ENCODE measurements around the gene SMIM41.

SMIM41 gene

GRCh38 chr12:52043386-52044212 lies 35.9 kb upstream of the SMIM41 start:
- TF ChIP-seq, protein P1, sequence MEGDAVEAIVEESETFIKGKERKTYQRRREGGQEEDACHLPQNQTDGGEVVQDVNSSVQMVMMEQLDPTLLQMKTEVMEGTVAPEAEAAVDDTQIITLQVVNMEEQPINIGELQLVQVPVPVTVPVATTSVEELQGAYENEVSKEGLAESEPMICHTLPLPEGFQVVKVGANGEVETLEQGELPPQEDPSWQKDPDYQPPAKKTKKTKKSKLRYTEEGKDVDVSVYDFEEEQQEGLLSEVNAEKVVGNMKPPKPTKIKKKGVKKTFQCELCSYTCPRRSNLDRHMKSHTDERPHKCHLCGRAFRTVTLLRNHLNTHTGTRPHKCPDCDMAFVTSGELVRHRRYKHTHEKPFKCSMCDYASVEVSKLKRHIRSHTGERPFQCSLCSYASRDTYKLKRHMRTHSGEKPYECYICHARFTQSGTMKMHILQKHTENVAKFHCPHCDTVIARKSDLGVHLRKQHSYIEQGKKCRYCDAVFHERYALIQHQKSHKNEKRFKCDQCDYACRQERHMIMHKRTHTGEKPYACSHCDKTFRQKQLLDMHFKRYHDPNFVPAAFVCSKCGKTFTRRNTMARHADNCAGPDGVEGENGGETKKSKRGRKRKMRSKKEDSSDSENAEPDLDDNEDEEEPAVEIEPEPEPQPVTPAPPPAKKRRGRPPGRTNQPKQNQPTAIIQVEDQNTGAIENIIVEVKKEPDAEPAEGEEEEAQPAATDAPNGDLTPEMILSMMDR (IDR thresholded peaks at IDR 0.05; ENCODE audit: low read depth, low read length) = no peak
- no peak overlapping the region for H3K4me3 ChIP-seq (replicated peaks in 1 of 2; ENCODE audit: low read depth in 2 of 2, low read length in 2 of 2)
- peak in 1 of 2 donors; percentile 69 for DNase-seq (ENCODE audit: low read depth in 2 of 2)

DNA sequence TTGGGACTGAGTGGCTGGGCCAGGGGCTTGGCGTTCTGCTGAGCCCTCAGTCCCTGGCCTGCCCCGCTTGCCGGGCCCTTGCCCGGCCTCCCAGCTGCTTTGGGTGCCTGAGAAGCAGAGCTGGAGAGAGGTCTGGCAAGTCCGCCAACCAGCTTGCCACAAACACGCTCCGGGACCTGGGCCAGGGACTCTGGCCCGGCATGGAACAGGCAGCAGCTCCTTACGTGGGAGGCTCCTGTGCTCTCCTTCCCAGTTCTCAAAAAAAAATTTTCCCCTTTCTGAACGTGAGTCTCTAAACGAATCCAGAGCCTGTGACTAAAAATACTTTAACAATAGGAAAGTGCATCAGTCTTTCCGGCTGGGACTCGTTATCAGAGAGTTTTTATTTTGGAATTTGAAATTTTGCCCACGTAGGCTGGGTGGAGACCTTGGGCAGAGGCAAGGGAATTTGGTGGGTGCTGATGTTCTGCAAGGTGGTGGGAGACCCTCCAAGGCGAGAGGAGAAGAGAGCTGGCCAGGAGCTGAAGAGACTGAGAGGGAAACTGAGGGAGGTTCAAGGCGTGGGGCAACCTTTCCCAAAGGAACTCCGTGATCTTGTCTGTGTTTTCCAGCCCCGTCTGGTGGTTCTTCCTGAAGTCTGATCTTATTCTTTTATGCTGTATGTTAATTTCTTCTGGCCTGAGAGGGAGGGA lies 35.1 kb upstream of the SMIM41 start:
- TF ChIP-seq, protein P1 (IDR thresholded peaks at IDR 0.05; ENCODE audit: low read depth, low read length) = no peak
- peak; percentile 91 to 99 for DNase-seq (ENCODE audit: low read depth in 2 of 2)
- H3K4me3 ChIP-seq (replicated peaks in 1 of 2; ENCODE audit: low read depth in 2 of 2, low read length in 2 of 2) = no peak overlapping the region

DNA sequence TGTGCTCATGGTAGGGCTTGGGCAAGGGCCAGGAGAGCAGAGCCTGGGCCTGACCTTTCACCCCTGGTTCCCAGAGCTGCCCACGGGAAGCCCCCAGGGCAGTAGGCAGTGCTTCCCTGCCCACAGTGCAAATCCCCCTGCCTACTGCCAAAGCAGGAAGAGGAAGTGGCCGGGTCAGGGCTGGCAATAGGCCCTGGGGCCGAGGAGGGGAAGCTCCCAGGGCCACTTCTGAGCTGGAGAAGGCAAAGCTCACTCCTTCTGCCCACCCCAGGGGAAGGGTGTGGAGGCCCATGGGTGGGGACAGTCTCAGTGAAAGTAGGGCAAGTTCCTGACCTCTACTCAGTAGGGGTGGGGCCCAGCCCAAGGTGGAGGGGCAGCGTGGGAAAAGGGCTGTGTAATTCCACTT lies 33.7 kb upstream of the SMIM41 start:
- peak in 1 of 2 donors; percentile 63 for DNase-seq (ENCODE audit: low read depth in 2 of 2)
- TF ChIP-seq, protein P1 (IDR thresholded peaks at IDR 0.05; ENCODE audit: low read depth, low read length) = no peak
- H3K4me3 ChIP-seq (replicated peaks in 1 of 2; ENCODE audit: low read depth in 2 of 2, low read length in 2 of 2) = no peak overlapping the region

DNA sequence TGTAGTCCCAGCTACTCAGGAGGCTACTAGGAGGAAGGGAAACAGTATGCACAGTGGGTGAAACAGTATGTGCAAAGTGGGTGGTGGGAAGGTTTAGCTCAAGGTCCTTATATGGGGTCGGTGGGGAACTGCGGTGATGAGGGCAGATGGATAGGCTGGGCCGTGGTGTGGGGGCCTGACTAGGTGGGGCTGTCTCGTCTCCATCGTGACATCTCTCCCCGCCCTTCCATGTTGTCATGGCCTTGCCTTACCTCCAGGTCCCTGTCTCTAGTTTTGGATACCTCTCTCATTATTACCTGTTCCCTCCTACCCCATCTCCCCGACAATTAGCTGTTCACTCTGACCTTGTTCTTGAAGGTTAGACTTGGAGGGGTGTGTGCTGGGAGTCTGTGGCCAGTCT lies 32.6 kb upstream of the SMIM41 start:
- TF ChIP-seq, protein P1 (IDR thresholded peaks at IDR 0.05; ENCODE audit: low read depth, low read length) = no peak
- H3K4me3 ChIP-seq (replicated peaks in 1 of 2; ENCODE audit: low read depth in 2 of 2, low read length in 2 of 2) = no peak overlapping the region
- no peak for DNase-seq (ENCODE audit: low read depth in 2 of 2)

- H3K4me3 ChIP-seq (replicated peaks in 1 of 2; ENCODE audit: low read depth in 2 of 2, low read length in 2 of 2) = no peak overlapping the region
- no peak for DNase-seq (ENCODE audit: low read depth in 2 of 2)
- TF ChIP-seq, protein P1 (IDR thresholded peaks at IDR 0.05; ENCODE audit: low read depth, low read length) = no peak
Measured at GRCh38 chr12:52049286-52049685, 30.2 kb upstream of the SMIM41 start.

- no peak for DNase-seq (ENCODE audit: low read depth in 2 of 2)
Measured at GRCh38 chr12:52049688-52050087, 29.8 kb upstream of the SMIM41 start.

More at GRCh38 chr12:52049688-52050087, 29.8 kb upstream of the SMIM41 start:
- TF ChIP-seq, protein P1 (IDR thresholded peaks at IDR 0.05; ENCODE audit: low read depth, low read length) = no peak
- H3K4me3 ChIP-seq (replicated peaks in 1 of 2; ENCODE audit: low read depth in 2 of 2, low read length in 2 of 2) = no peak overlapping the region

All from cardiac fibroblast (primary cell).